H1 (cell line): ENCODE measurements around the gene PALM2AKAP2. TPM values are rescaled to one million over a fixed set of nuclear protein-coding genes. Genes with fewer than 3 reads are reported as not detected.
A peak's percentile ranks its signal among the peaks of the same experiment; 100 is the strongest.

Experiments used
- CTCF ChIA-PET: fragments of 300-600 bp; sonication (Branson Sonifier 250); formaldehyde crosslinking; loops from one replicate; lab custom pipeline; 2021; ENCODE audit not compliant: partially characterized antibody; lab: Charles Lee
- POLR2A ChIA-PET: fragments of 300-600 bp; sonication (Branson Sonifier 250); formaldehyde crosslinking; loops from one replicate; lab custom pipeline; 2021; ENCODE audit warnings: inconsistent platforms; ENCODE audit not compliant: partially characterized antibody; lab: Charles Lee
- DNase-seq, 2 experiments: peaks; one replicate each; pipeline versions ENCODE4 v3.0.0 to v3.0.0-alpha.2; 2010 to 2022; ENCODE audit warnings: low spot score in 2 of 2, low read depth in 1 of 2, mixed read lengths in 1 of 2
- FAIRE-seq: peaks from 2 replicates; lab custom pipeline; 2011; peaks lifted over from hg19 to GRCh38; lab: Jason Lieb, UNC
- H2AFZ ChIP-seq: 2 replicates; pipeline ENCODE4 v1.8.1; 2012; ENCODE audit warnings: low read length, inconsistent platforms
- H2AK5ac ChIP-seq: 2 replicates; pipeline ENCODE4 v1.6.1; 2013; ENCODE audit warnings: low read depth, low read length
- H2BK120ac ChIP-seq: replicated peaks from 2 replicates; pipeline ENCODE3; 2013; ENCODE audit warnings: low read depth, low read length, inconsistent platforms
- H2BK12ac ChIP-seq: 2 replicates; pipeline ENCODE4 v1.6.1; 2013; ENCODE audit warnings: low read depth, low read length
- H2BK15ac ChIP-seq: 2 replicates; pipeline ENCODE4 v1.6.1; 2013; ENCODE audit warnings: low read length
- H2BK20ac ChIP-seq: 2 replicates; pipeline ENCODE4 v1.6.1; 2013; ENCODE audit warnings: low read length
- H2BK5ac ChIP-seq: 2 replicates; pipeline ENCODE4 v1.6.1; 2013; ENCODE audit warnings: low read depth, low read length
- H3K14ac ChIP-seq: 2 replicates; pipeline ENCODE4 v1.6.1; 2013; ENCODE audit warnings: inconsistent platforms; ENCODE audit not compliant: insufficient read length
- H3K18ac ChIP-seq: 2 replicates; pipeline ENCODE4 v1.6.1; 2013; ENCODE audit warnings: low read length; ENCODE audit errors: extremely low read depth
- H3K23ac ChIP-seq: 2 replicates; pipeline ENCODE4 v1.6.1; 2013; ENCODE audit warnings: inconsistent platforms; ENCODE audit not compliant: insufficient read length
- H3K23me2 ChIP-seq: 2 replicates; pipeline ENCODE4 v1.6.1; 2013; ENCODE audit warnings: low read depth, low read length
- H3K27ac ChIP-seq: 2 replicates; pipeline ENCODE4 v1.6.1; 2011; ENCODE audit warnings: low read depth, low read length, inconsistent platforms
- H3K27me3 ChIP-seq, 4 experiments: replicated peaks in 1 of 4; 1 replicate in 1 of 4; 2 replicates in 3 of 4; pipeline versions ENCODE4 v1.6.1 to v1.8.1; 2011 to 2013; ENCODE audit warnings: low read length in 3 of 4, mild to moderate bottlenecking in 3 of 4, inconsistent platforms in 2 of 4, mixed read lengths in 2 of 4, moderate library complexity in 1 of 4; ENCODE audit not compliant: control insufficient read depth in 3 of 4, insufficient read depth in 3 of 4; ENCODE audit errors: extremely low read depth in 1 of 4
- H3K36me3 ChIP-seq, 4 experiments: 2 replicates each; pipeline versions ENCODE4 v1.6.1 to v1.8.1; 2011 to 2013; ENCODE audit warnings: mild to moderate bottlenecking in 4 of 4, low read length in 3 of 4, moderate library complexity in 2 of 4, control low read depth in 1 of 4, inconsistent platforms in 1 of 4; ENCODE audit not compliant: insufficient read depth in 4 of 4, control insufficient read depth in 2 of 4
- H3K4ac ChIP-seq: replicated peaks from 2 replicates; pipeline ENCODE3; 2013; ENCODE audit warnings: low read length, low read depth, mixed read lengths, inconsistent platforms; ENCODE audit not compliant: insufficient read length
- H3K4me1 ChIP-seq, 4 experiments: replicated peaks in 1 of 4; 1 replicate in 1 of 4; 2 replicates in 3 of 4; pipeline versions ENCODE4 v1.6.1 to v1.8.1; 2011 to 2013; ENCODE audit warnings: low read length in 3 of 4, inconsistent platforms in 2 of 4, mixed read lengths in 1 of 4; ENCODE audit not compliant: insufficient read depth in 4 of 4, control insufficient read depth in 3 of 4
- H3K4me2 ChIP-seq, 2 experiments: 2 replicates each; pipeline versions ENCODE4 v1.6.1 to v1.8.1; 2011 to 2013; ENCODE audit warnings: low read depth in 2 of 2, low read length in 2 of 2, control low read depth in 1 of 2, inconsistent platforms in 1 of 2, mild to moderate bottlenecking in 1 of 2; ENCODE audit not compliant: insufficient read depth in 1 of 2
- H3K4me3 ChIP-seq, 4 experiments: fragments of 200-600, 300-600 bp in 1 of 4; sonication (generic), shearing (Covaris generic), sonication (Bioruptor Twin) in 1 of 4; 2 replicates each; pipeline versions ENCODE4 v1.5.1 to v1.8.1; 2011 to 2016; ENCODE audit warnings: low read length in 4 of 4, low read depth in 3 of 4, control low read depth in 2 of 4, inconsistent platforms in 2 of 4, mild to moderate bottlenecking in 2 of 4, mixed read lengths in 1 of 4, moderate library complexity in 1 of 4; ENCODE audit not compliant: insufficient read depth in 2 of 4; ENCODE audit errors: extremely low read depth in 1 of 4
- H3K56ac ChIP-seq: replicated peaks from 2 replicates; pipeline ENCODE3; 2013; ENCODE audit warnings: low read depth, mild to moderate bottlenecking, mixed read lengths, low read length, inconsistent platforms; ENCODE audit not compliant: insufficient read length
- H3K79me1 ChIP-seq: 2 replicates; pipeline ENCODE4 v1.6.1; 2013; ENCODE audit warnings: low read depth, low read length, control low read depth
- H3K79me2 ChIP-seq, 2 experiments: 2 replicates each; pipeline versions ENCODE4 v1.6.1 to v1.8.1; 2012 to 2013; ENCODE audit warnings: low read length in 2 of 2, mild to moderate bottlenecking in 2 of 2, inconsistent platforms in 1 of 2; ENCODE audit not compliant: insufficient read depth in 2 of 2, control insufficient read depth in 1 of 2
- H3K9ac ChIP-seq, 4 experiments: replicated peaks in 1 of 4; 1 replicate in 1 of 4; 2 replicates in 3 of 4; pipeline versions ENCODE4 v1.6.1 to v1.8.1; 2011 to 2013; ENCODE audit warnings: low read depth in 3 of 4, low read length in 3 of 4, control low read depth in 2 of 4, mild to moderate bottlenecking in 2 of 4, moderate library complexity in 2 of 4, inconsistent platforms in 1 of 4; ENCODE audit errors: extremely low read depth in 1 of 4
- H3K9me3 ChIP-seq, 2 experiments: 2 replicates each; pipeline versions ENCODE4 v1.6.1 to v1.8.1; 2012 to 2013; ENCODE audit warnings: mild to moderate bottlenecking in 2 of 2, moderate library complexity in 2 of 2, control low read depth in 1 of 2, inconsistent platforms in 1 of 2, low read depth in 1 of 2, low read length in 1 of 2, mixed read lengths in 1 of 2; ENCODE audit not compliant: insufficient read depth in 2 of 2
- H4K20me1 ChIP-seq, 2 experiments: replicated peaks in 1 of 2; 2 replicates each; pipeline versions ENCODE3 to v1.8.1; 2011 to 2013; ENCODE audit warnings: inconsistent platforms in 2 of 2, low read length in 2 of 2, mild to moderate bottlenecking in 1 of 2; ENCODE audit not compliant: insufficient read depth in 2 of 2, control insufficient read depth in 1 of 2
- H4K5ac ChIP-seq: 2 replicates; pipeline ENCODE4 v1.6.1; 2013; ENCODE audit warnings: low read length, low read depth, mixed read lengths, inconsistent platforms; ENCODE audit not compliant: insufficient read length
- H4K8ac ChIP-seq: 2 replicates; pipeline ENCODE4 v1.8.0; 2013; ENCODE audit warnings: mild to moderate bottlenecking, moderate library complexity, low read length, inconsistent platforms; ENCODE audit not compliant: insufficient read depth; ENCODE audit errors: extremely low read depth
- H4K91ac ChIP-seq: replicated peaks from 2 replicates; pipeline ENCODE3; 2013; ENCODE audit warnings: low read length, mixed read lengths, inconsistent platforms; ENCODE audit not compliant: insufficient read length
- SIX5 ChIP-seq: IDR thresholded peaks from 2 replicates; pipeline ENCODE4 v1.6.1; 2011; ENCODE audit warnings: mild to moderate bottlenecking, low read depth, low read length
- SP1 ChIP-seq: IDR thresholded peaks from 2 replicates; pipeline ENCODE4 v1.6.1; 2011; ENCODE audit warnings: low read depth, low read length
- SRF ChIP-seq: IDR thresholded peaks from 2 replicates; pipeline ENCODE4 v1.6.1; 2011; ENCODE audit warnings: mild to moderate bottlenecking, low read depth, low read length, moderate library complexity
- WGBS, 2 experiments: shearing (Covaris generic) in 1 of 2; methylation state at CpG; one replicate each; pipeline versions ENCODE4 v1.1.6 to v1.1.7; 2013 to 2015; ENCODE audit warnings: low lambda C conversion rate in 2 of 2, mixed read lengths in 2 of 2, inconsistent platforms in 1 of 2, low coverage in 1 of 2, missing lambda C conversion rate in 1 of 2; ENCODE audit not compliant: insufficient replicate concordance in 2 of 2, insufficient coverage in 1 of 2, insufficient read length in 1 of 2; ENCODE audit errors: extremely low coverage in 1 of 2, missing lambda C conversion rate in 1 of 2; 5-methylcytosine and 5-hydroxymethylcytosine counted together
- polyA plus RNA-seq, 7 experiments: library from polyadenylated mRNA; depleted of rRNA in 3 of 7; stranded (reverse) in 5 of 7; unstranded in 2 of 7; fragments of >200 nt in 5 of 7; fragments of 200-250 nt in 2 of 7; gene quantifications; 1 replicate in 5 of 7; 2 replicates in 1 of 7; 4 replicates in 1 of 7; pipeline versions ENCODE4 v1.2.1 to v1.2.3, GENCODE V29; 2011 to 2013; ENCODE audit warnings: missing spikeins in 2 of 7, mixed read lengths in 2 of 7
- total RNA-seq: library from RNA; stranded (reverse); fragmentation: NEBNext Ultra II Directional; extraction: Animal tissue kit (Norgen Biotek cat#: 25700); gene quantifications from 2 replicates; pipeline ENCODE4 v1.2.1, GENCODE V29; 2021
- TF ChIP-seq, protein P1 (sequence below): IDR thresholded peaks from 2 replicates; pipeline ENCODE4 v1.6.1; 2012; ENCODE audit warnings: inconsistent platforms
- TF ChIP-seq, protein P2 (sequence below): IDR thresholded peaks from 2 replicates; pipeline ENCODE4 v1.6.1; 2012; ENCODE audit warnings: inconsistent platforms
- TF ChIP-seq, protein P3 (sequence below), 3 experiments: IDR thresholded peaks; 1 replicate in 2 of 3; 2 replicates in 1 of 3; pipeline versions ENCODE4 v1.5.1 to v1.6.1; 2011; ENCODE audit warnings: low read length in 3 of 3, mild to moderate bottlenecking in 3 of 3, inconsistent platforms in 2 of 3, low read depth in 1 of 3, moderate library complexity in 1 of 3; ENCODE audit not compliant: insufficient read depth in 1 of 3; ENCODE audit errors: control extremely low read depth in 1 of 3

Gene PALM2AKAP2
- total and polyA plus RNA-seq, 2 of the 8 experiments (the other 6 are each of a cell fraction or from before 2014, with no cell fraction given), result 0.38 to 20.5 TPM

DNA sequence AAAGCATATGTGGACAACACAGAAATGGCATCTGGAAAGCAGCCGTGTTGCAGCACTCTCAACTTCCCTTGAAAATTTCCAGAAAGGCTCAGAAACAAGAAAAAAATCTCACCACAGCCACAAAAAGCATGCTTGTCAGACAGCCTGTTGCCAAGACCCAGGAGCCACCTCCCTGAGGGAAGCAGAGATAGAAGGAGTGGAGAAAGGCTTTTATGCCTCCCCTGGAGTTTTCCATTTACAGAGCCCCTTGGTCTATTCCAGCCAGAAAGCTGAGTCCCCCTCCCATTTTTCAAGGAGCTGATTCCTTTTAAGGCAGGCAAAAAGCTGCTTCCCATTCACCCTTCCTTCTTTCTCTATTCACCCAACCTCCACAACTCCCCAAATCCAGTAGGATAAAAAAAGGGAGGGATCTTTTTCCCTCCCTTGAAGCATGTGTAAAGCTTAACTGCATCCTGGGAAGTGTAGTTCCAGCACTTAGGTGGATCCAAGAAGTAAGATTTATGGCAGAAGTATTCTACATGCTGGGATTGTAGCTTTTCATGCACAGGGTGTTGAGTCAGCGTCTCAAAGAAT lies 37.1 kb upstream of the PALM2AKAP2 start:
- H2BK120ac ChIP-seq, result no peak overlapping the region
- H3K14ac ChIP-seq, result no peak overlapping the region
- H3K36me3 ChIP-seq, result no peaks in the 10 kb centered on the region
- no peak overlapping the region for H3K4ac ChIP-seq
- WGBS, 2 experiments, result 51% methylated on average over 2 of the region's 2 CpGs; no CpG with 5 or more reads in 1 of the 2 experiments
- H3K4me3 ChIP-seq, result no peak overlapping the region
- H2AK5ac ChIP-seq, result no peak overlapping the region
- H4K8ac ChIP-seq, result no peak overlapping the region
- no peaks in the 10 kb centered on the region; the same call in 1 of the 2 replicates for H3K23me2 ChIP-seq
- no peaks in the 10 kb centered on the region for H3K79me2 ChIP-seq
- H3K9ac ChIP-seq, result peak overlapping the region in 1 of 4 experiments; percentile 7; a peak in 1 of 7 replicates
- no peak overlapping the region for H4K5ac ChIP-seq
- H3K79me1 ChIP-seq, result no peaks in the 10 kb centered on the region
- DNase-seq, result no peak
- H3K23ac ChIP-seq, result no peak overlapping the region
- H3K27ac ChIP-seq, result no peak overlapping the region
- no peak overlapping the region for H3K18ac ChIP-seq
- H2BK12ac ChIP-seq, result no peak overlapping the region
- 0 out of 2 replicates have a peak, but pooled peaks have one; percentile 14 for TF ChIP-seq SP1
- TF ChIP-seq, protein P1, sequence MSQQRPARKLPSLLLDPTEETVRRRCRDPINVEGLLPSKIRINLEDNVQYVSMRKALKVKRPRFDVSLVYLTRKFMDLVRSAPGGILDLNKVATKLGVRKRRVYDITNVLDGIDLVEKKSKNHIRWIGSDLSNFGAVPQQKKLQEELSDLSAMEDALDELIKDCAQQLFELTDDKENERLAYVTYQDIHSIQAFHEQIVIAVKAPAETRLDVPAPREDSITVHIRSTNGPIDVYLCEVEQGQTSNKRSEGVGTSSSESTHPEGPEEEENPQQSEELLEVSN, result peak; percentile 82
- TF ChIP-seq, protein P2, sequence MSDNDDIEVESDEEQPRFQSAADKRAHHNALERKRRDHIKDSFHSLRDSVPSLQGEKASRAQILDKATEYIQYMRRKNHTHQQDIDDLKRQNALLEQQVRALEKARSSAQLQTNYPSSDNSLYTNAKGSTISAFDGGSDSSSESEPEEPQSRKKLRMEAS, result 0 out of 2 replicates have a peak, but pooled peaks have one; percentile 28
- peak; percentile 35; the same call in 1 of the 2 replicates for TF ChIP-seq SIX5
- TF ChIP-seq SRF, result peak; percentile 49; the same call in 1 of the 2 replicates
- TF ChIP-seq, protein P3, sequence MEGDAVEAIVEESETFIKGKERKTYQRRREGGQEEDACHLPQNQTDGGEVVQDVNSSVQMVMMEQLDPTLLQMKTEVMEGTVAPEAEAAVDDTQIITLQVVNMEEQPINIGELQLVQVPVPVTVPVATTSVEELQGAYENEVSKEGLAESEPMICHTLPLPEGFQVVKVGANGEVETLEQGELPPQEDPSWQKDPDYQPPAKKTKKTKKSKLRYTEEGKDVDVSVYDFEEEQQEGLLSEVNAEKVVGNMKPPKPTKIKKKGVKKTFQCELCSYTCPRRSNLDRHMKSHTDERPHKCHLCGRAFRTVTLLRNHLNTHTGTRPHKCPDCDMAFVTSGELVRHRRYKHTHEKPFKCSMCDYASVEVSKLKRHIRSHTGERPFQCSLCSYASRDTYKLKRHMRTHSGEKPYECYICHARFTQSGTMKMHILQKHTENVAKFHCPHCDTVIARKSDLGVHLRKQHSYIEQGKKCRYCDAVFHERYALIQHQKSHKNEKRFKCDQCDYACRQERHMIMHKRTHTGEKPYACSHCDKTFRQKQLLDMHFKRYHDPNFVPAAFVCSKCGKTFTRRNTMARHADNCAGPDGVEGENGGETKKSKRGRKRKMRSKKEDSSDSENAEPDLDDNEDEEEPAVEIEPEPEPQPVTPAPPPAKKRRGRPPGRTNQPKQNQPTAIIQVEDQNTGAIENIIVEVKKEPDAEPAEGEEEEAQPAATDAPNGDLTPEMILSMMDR (IDR thresholded peaks at IDR 0.05; ENCODE audit: control extremely low read depth in 1 of 3, insufficient read depth in 1 of 3, low read depth in 1 of 3, low read length in 3 of 3), result no peak
- TF ChIP-seq, all 59 proteins: peak for 5
- Histone ChIP-seq H4K20me1 (no peaks in the 10 kb centered on the region), H2BK5ac (no peak overlapping the region), H3K9me3 (no peaks in the 10 kb centered on the region), H3K4me1 (peaks cover 0 to 3% (median 1%) of the 10 kb centered on the region in 4 experiments; a peak in 2 of 7 replicates), H3K4me2 (peak overlapping the region in 1 of 2 experiments; percentile 32; a peak in 1 of 4 replicates), H2BK20ac (no peak overlapping the region), H2AFZ (peak overlapping the region; percentile 78), H3K27me3 (no peaks in the 10 kb centered on the region), H4K91ac (no peak overlapping the region), H3K56ac (no peak overlapping the region), H2BK15ac (no peak overlapping the region)
- CTCF ChIA-PET, result interaction anchor here (0.7 to 2.5 kb wide), 5 partner anchors 9 to 177 kb away, joined by 3 to 8 read pairs (median 3); no protein-coding TSS in a partner anchor
- POLR2A ChIA-PET, result interaction anchor here (1.1 kb wide), 1 partner anchor 23 kb away, joined by 4 read pairs; no protein-coding TSS in a partner anchor
- FAIRE-seq, result peak; percentile 19
